Neural cell (in vitro differentiated cells): ENCODE data around the gene VMP1. TPM values are rescaled to one million over a fixed set of nuclear protein-coding genes. Genes with fewer than 3 reads are reported as not detected.
"Not testable (repeated sequence)": the region's sequence is repeated elsewhere in the genome, so short reads cannot be mapped to it uniquely, and the experiment has no call there.

ENCODE experiments used
- H2AFZ ChIP-seq: fragments of 200-600, 300-800 bp; sonication (generic), shearing (Covaris generic); 2 replicates; pipeline ENCODE4 v1.6.0; 2014; ENCODE audit warnings: low read depth, mild to moderate bottlenecking, antibody characterized with exemption, low read length, moderate library complexity
- H3F3A ChIP-seq: fragments of 200-600 bp; shearing (Covaris generic); 2 replicates; pipeline ENCODE4 v1.6.1; 2016; ENCODE audit warnings: mild to moderate bottlenecking, moderate library complexity, mixed read lengths, antibody characterized with exemption, low read length; ENCODE audit not compliant: insufficient read depth, poor library complexity, severe bottlenecking
- H3K27ac ChIP-seq: fragments of 200-600, 300-800 bp; sonication (generic), shearing (Covaris generic); 2 replicates; pipeline ENCODE4 v1.5.1; 2014; ENCODE audit warnings: mild to moderate bottlenecking, low read length, moderate library complexity
- H3K27me3 ChIP-seq: fragments of 300-800, 200-600 bp; sonication (generic), shearing (Covaris generic); 2 replicates; pipeline ENCODE4 v1.6.0; 2014; ENCODE audit warnings: mild to moderate bottlenecking, low read depth, low read length, moderate library complexity; ENCODE audit not compliant: insufficient read depth
- H3K36me3 ChIP-seq: fragments of 300-800, 200-600 bp; sonication (generic), shearing (Covaris generic); 2 replicates; pipeline ENCODE4 v1.5.1; 2014; ENCODE audit warnings: mild to moderate bottlenecking, antibody characterized with exemption, low read length, moderate library complexity; ENCODE audit not compliant: insufficient read depth
- H3K4me2 ChIP-seq: fragments of 300-800, 200-600 bp; sonication (generic), shearing (Covaris generic); 2 replicates; pipeline ENCODE4 v1.6.0; 2014; ENCODE audit warnings: mild to moderate bottlenecking, low read length
- H3K4me3 ChIP-seq: fragments of 300-800, 200-600 bp; sonication (generic), shearing (Covaris generic); 2 replicates; pipeline ENCODE4 v1.5.1; 2014; ENCODE audit warnings: mild to moderate bottlenecking, low read length, moderate library complexity
- H3K79me2 ChIP-seq: fragments of 200-600 bp; shearing (Covaris generic); replicated peaks from 2 replicates; pipeline ENCODE4 v1.6.0; 2014; ENCODE audit warnings: mild to moderate bottlenecking, low read length, moderate library complexity; ENCODE audit not compliant: insufficient read depth
- H3K9ac ChIP-seq: fragments of 300-800, 200-600 bp; sonication (generic), shearing (Covaris generic); 2 replicates; pipeline ENCODE4 v1.6.1; 2016; ENCODE audit warnings: mild to moderate bottlenecking, low read length, mixed read lengths
- H3K9me2 ChIP-seq: fragments of 200-600 bp; shearing (Covaris generic); 2 replicates; pipeline ENCODE4 v1.6.1; 2016; ENCODE audit warnings: mild to moderate bottlenecking, low read length, mixed read lengths; ENCODE audit not compliant: insufficient read depth
- H3K9me3 ChIP-seq: fragments of 200-600, 300-800 bp; sonication (generic), shearing (Covaris generic); 2 replicates; pipeline ENCODE4 v1.6.1; 2016; ENCODE audit warnings: mild to moderate bottlenecking, mixed run types, low read length, moderate library complexity, mixed read lengths
- H4K20me1 ChIP-seq: fragments of 200-600 bp; shearing (Covaris generic); 2 replicates; pipeline ENCODE4 v1.6.1; 2016; ENCODE audit warnings: mild to moderate bottlenecking, mixed run types; ENCODE audit not compliant: insufficient read depth
- EP300 ChIP-seq: fragments of 450-650 bp; conservative IDR thresholded peaks from 2 replicates; pipeline ENCODE4 v1.6.1; 2014; ENCODE audit warnings: antibody characterized with exemption, mild to moderate bottlenecking, moderate library complexity; ENCODE audit not compliant: poor library complexity, severe bottlenecking
- EZH2 ChIP-seq: fragments of 200-600, 300-800 bp; shearing (Covaris generic), sonication (generic); IDR thresholded peaks from 2 replicates; pipeline ENCODE4 v1.6.1; 2014; ENCODE audit warnings: antibody characterized with exemption, low read length, borderline replicate concordance, mild to moderate bottlenecking; ENCODE audit not compliant: insufficient read depth, poor library complexity, severe bottlenecking
- MXI1 ChIP-seq: fragments of 450-650 bp; conservative IDR thresholded peaks from 2 replicates; pipeline ENCODE4 v1.6.1; 2014; ENCODE audit warnings: antibody characterized with exemption, mild to moderate bottlenecking; ENCODE audit not compliant: poor library complexity, severe bottlenecking
- POLR2AphosphoS5 ChIP-seq: IDR thresholded peaks from 2 replicates; pipeline ENCODE4 v1.6.1; 2012
- RAD21 ChIP-seq: fragments of 450-650 bp; conservative IDR thresholded peaks from 2 replicates; pipeline ENCODE4 v1.6.1; 2014; ENCODE audit warnings: antibody characterized with exemption, mild to moderate bottlenecking, moderate library complexity
- SMC3 ChIP-seq: fragments of 450-650 bp; conservative IDR thresholded peaks from 2 replicates; pipeline ENCODE4 v1.6.1; 2014; ENCODE audit warnings: antibody characterized with exemption, mild to moderate bottlenecking, moderate library complexity; ENCODE audit not compliant: poor library complexity
- TAF1 ChIP-seq: IDR thresholded peaks from 2 replicates; pipeline ENCODE4 v1.6.1; 2012; ENCODE audit warnings: low read depth
- polyA plus RNA-seq: library from polyadenylated mRNA; depleted of rRNA; stranded (reverse); fragments of >200 nt; gene quantifications from 2 replicates; pipeline ENCODE4 v1.2.3, GENCODE V29; 2014
- TF ChIP-seq, protein P1 (sequence below): fragments of 450-650 bp; IDR thresholded peaks from 2 replicates; pipeline ENCODE4 v1.5.1; 2014; ENCODE audit warnings: antibody characterized with exemption, mild to moderate bottlenecking, moderate library complexity; ENCODE audit not compliant: poor library complexity, severe bottlenecking
- TF ChIP-seq, protein P2 (sequence below): IDR thresholded peaks from 2 replicates; pipeline ENCODE4 v1.6.1; 2012; ENCODE audit warnings: borderline replicate concordance

The VMP1 gene
- polyA plus RNA-seq, 1 donor from 2014 or later, result 75.9 TPM

DNA sequence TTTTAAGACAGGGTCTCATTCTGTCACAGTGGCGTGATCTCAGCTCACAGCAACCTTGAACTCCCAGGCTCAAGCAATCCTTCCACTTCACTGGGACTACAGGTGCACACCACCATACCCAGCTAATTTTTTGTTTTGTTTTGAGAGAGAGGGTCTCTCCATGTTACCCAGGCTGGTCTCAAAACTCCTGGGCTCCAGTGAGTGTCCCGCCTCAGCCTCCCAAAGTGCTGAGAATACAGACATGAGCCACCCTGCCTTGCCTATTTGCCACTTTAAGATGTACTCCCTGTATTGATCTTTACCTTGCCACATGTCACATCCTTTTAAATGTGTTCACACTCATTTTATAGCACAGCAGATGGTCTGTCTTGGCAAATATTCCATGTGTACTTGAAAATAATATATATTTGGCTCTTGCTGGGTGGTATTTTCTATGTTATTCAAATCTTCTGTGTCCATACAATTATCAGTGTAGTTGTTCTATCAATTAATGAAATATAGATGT lies 50.5 kb downstream of the VMP1 start:
- H3K27ac ChIP-seq, result no peak overlapping the region
- H3K36me3 ChIP-seq, result no peaks in the 10 kb centered on the region
- H3K9me2 ChIP-seq, result no peaks in the 10 kb centered on the region
- H3K9me3 ChIP-seq, result no peaks in the 10 kb centered on the region
- H3K4me3 ChIP-seq, result no peak overlapping the region
- no peak overlapping the region for H3K4me2 ChIP-seq
- H3K27me3 ChIP-seq, result no peaks in the 10 kb centered on the region
- H2AFZ ChIP-seq, result no peak overlapping the region
- no peaks in the 10 kb centered on the region for H3F3A ChIP-seq
- TF ChIP-seq, protein P1, sequence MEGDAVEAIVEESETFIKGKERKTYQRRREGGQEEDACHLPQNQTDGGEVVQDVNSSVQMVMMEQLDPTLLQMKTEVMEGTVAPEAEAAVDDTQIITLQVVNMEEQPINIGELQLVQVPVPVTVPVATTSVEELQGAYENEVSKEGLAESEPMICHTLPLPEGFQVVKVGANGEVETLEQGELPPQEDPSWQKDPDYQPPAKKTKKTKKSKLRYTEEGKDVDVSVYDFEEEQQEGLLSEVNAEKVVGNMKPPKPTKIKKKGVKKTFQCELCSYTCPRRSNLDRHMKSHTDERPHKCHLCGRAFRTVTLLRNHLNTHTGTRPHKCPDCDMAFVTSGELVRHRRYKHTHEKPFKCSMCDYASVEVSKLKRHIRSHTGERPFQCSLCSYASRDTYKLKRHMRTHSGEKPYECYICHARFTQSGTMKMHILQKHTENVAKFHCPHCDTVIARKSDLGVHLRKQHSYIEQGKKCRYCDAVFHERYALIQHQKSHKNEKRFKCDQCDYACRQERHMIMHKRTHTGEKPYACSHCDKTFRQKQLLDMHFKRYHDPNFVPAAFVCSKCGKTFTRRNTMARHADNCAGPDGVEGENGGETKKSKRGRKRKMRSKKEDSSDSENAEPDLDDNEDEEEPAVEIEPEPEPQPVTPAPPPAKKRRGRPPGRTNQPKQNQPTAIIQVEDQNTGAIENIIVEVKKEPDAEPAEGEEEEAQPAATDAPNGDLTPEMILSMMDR, result no peak
- TF ChIP-seq EZH2, result no peak
- TF ChIP-seq MXI1, result no peak
- no peak for TF ChIP-seq EP300
- no peak for TF ChIP-seq SMC3
- no peak for TF ChIP-seq POLR2AphosphoS5
- H3K79me2 ChIP-seq, result no peaks in the 10 kb centered on the region
- H4K20me1 ChIP-seq, result no peaks in the 10 kb centered on the region
- no peak overlapping the region for H3K9ac ChIP-seq

DNA sequence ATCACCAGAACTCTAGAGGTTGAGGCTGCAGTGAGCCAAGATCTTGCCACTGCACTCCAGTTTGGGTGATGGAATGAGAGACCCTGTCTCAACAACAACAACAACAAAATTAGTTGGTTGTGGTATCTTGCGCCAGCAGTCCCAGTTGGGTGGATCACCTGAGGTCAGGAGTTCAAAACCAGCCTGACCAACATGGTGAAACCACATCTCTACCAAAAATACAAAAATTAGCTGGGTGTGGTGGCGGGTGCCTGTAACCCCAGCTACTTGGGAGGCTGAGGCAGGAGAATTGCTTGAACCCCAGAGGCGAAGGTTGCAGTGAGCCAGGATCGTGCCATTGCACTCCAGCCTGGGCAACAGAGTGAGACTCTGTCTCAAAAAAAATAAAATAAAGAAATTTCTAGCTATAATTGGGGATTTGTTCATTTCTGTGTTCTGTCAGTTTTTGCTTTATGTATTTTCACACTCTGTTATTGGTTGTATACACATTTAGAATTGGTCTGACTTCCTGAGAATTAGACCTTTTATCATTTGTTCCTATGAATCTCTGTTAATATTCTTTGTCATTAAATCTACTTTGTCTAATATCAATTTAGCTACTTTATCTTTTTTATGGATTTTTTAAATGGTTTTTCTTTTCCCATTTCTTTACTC lies 51.7 kb downstream of the VMP1 start:
- H3K9ac ChIP-seq, H4K20me1 ChIP-seq, H3K27ac ChIP-seq, H3K27me3 ChIP-seq, H3K9me2 ChIP-seq, H3K4me2 ChIP-seq, H2AFZ ChIP-seq, H3K4me3 ChIP-seq, H3K9me3 ChIP-seq, H3K36me3 ChIP-seq, H3K79me2 ChIP-seq, H3F3A ChIP-seq: not testable (repeated sequence)

DNA sequence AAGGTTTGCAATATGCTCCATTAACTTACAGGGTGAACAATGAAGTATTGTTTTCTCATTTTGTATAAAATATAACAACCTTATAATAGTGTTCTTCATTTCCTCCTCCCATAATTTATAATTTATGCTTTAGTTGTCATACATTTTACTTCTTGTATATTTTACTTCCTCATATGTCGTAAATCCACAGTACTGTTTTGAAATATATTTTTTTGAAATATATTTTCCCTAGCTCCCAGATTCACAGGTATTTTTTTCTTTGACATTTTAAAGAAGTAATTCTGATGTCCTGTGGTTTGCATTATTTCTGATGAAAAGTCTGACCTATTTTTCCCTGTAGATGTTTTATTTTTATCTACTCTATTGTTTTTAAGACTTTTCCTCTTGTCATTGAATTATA lies 52.7 kb downstream of the VMP1 start:
- no peak overlapping the region for H2AFZ ChIP-seq
- no peaks in the 10 kb centered on the region for H3K79me2 ChIP-seq
- no peak overlapping the region for H3K27ac ChIP-seq
- H3K9me3 ChIP-seq, result no peaks in the 10 kb centered on the region
- no peak for TF ChIP-seq MXI1
- TF ChIP-seq, protein P2, sequence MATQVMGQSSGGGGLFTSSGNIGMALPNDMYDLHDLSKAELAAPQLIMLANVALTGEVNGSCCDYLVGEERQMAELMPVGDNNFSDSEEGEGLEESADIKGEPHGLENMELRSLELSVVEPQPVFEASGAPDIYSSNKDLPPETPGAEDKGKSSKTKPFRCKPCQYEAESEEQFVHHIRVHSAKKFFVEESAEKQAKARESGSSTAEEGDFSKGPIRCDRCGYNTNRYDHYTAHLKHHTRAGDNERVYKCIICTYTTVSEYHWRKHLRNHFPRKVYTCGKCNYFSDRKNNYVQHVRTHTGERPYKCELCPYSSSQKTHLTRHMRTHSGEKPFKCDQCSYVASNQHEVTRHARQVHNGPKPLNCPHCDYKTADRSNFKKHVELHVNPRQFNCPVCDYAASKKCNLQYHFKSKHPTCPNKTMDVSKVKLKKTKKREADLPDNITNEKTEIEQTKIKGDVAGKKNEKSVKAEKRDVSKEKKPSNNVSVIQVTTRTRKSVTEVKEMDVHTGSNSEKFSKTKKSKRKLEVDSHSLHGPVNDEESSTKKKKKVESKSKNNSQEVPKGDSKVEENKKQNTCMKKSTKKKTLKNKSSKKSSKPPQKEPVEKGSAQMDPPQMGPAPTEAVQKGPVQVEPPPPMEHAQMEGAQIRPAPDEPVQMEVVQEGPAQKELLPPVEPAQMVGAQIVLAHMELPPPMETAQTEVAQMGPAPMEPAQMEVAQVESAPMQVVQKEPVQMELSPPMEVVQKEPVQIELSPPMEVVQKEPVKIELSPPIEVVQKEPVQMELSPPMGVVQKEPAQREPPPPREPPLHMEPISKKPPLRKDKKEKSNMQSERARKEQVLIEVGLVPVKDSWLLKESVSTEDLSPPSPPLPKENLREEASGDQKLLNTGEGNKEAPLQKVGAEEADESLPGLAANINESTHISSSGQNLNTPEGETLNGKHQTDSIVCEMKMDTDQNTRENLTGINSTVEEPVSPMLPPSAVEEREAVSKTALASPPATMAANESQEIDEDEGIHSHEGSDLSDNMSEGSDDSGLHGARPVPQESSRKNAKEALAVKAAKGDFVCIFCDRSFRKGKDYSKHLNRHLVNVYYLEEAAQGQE, result no peak
- TF ChIP-seq POLR2AphosphoS5, result no peak
- TF ChIP-seq SMC3, result no peak
- TF ChIP-seq, protein P1, result no peak
- no peak for TF ChIP-seq RAD21
- no peak for TF ChIP-seq TAF1
- no peak for TF ChIP-seq EP300
- no peak for TF ChIP-seq EZH2
- no peaks in the 10 kb centered on the region for H4K20me1 ChIP-seq
- no peaks in the 10 kb centered on the region for H3K36me3 ChIP-seq
- H3K4me2 ChIP-seq, result no peak overlapping the region
- H3K9ac ChIP-seq, result no peak overlapping the region
- H3K9me2 ChIP-seq, result no peaks in the 10 kb centered on the region
- H3K4me3 ChIP-seq, result no peak overlapping the region
- no peaks in the 10 kb centered on the region for H3F3A ChIP-seq
- H3K27me3 ChIP-seq, result no peaks in the 10 kb centered on the region
